GM21529 (cell line): ENCODE data around the gene SAMSN1.
A peak's percentile ranks its signal among the peaks of the same experiment; 100 is the strongest.

Experiments used
- ATAC-seq: cut with Tn5 transposase; IDR thresholded peaks from one replicate; pipeline ENCODE4 v1.9.1; 2021; ENCODE audit not compliant: unreplicated experiment

Gene SAMSN1

GRCh38 chr21:14491269-14491681 lies 54.8 kb downstream of the SAMSN1 start:
- ATAC-seq, result no peak

- no peak for ATAC-seq
These were observed 57.4 kb downstream of the SAMSN1 start for GRCh38 chr21:14488672-14489204.

GRCh38 chr21:14487490-14488432 lies 58.4 kb downstream of the SAMSN1 start:
- no peak for ATAC-seq

- no peak for ATAC-seq
These were observed 59.2 kb downstream of the SAMSN1 start for GRCh38 chr21:14486869-14487268.

GRCh38 chr21:14484188-14485009 lies 61.7 kb downstream of the SAMSN1 start:
- no peak for ATAC-seq

GRCh38 chr21:14483296-14483695 lies 62.8 kb downstream of the SAMSN1 start:
- ATAC-seq, result no peak

- ATAC-seq, result no peak
These were observed 64.0 kb downstream of the SAMSN1 start for GRCh38 chr21:14482165-14482564.

- ATAC-seq, result no peak
These were observed 65.6 kb downstream of the SAMSN1 start for GRCh38 chr21:14480411-14481031.

- ATAC-seq, result no peak
These were observed 66.8 kb downstream of the SAMSN1 start for GRCh38 chr21:14479241-14479786.

- ATAC-seq, result no peak
These were observed 68.3 kb downstream of the SAMSN1 start for GRCh38 chr21:14477841-14478240.

GRCh38 chr21:14477133-14477532 lies 69.0 kb downstream of the SAMSN1 start:
- no peak for ATAC-seq

GRCh38 chr21:14474995-14475394 lies 71.1 kb downstream of the SAMSN1 start:
- no peak for ATAC-seq

- ATAC-seq, result no peak
These were observed 76.5 kb downstream of the SAMSN1 start for GRCh38 chr21:14469641-14470040.

GRCh38 chr21:14466715-14467114 lies 79.4 kb downstream of the SAMSN1 start:
- no peak for ATAC-seq

- no peak for ATAC-seq
These were observed 88.4 kb downstream of the SAMSN1 start for GRCh38 chr21:14457762-14458161.

- ATAC-seq, result no peak
These were observed 89.2 kb downstream of the SAMSN1 start for GRCh38 chr21:14456911-14457310.

- ATAC-seq, result peak; percentile 71
These were observed 91.8 kb downstream of the SAMSN1 start for GRCh38 chr21:14454016-14455009.

- peak; percentile 84 for ATAC-seq
These were observed 92.6 kb downstream of the SAMSN1 start for GRCh38 chr21:14453339-14454015.

- peak; percentile 11 for ATAC-seq
These were observed 93.3 kb downstream of the SAMSN1 start for GRCh38 chr21:14452727-14453241.
